ENCODE measurements around the gene SLC22A14. TPM values are rescaled to one million over a fixed set of nuclear protein-coding genes. Genes with fewer than 3 reads are reported as not detected.

Gene SLC22A14
- total RNA-seq, 1 experiment from 2014 or later, result not detected

GRCh38 chr3:38307599-38307998, 25.5 kb downstream of the SLC22A14 start (continued):
- TF ChIP-seq MLX (CRISPR knock-in tag; IDR thresholded peaks at IDR 0.05) (no peak), SMAD4 (CRISPR knock-in tag; IDR thresholded peaks at IDR 0.05) (no peak)

- ChIA-PET CTCF (interaction anchor here (0.7 to 0.9 kb wide), 2 partner anchors 21 to 27 kb away, joined by 3 to 4 read pairs; partner anchors contain the start of gene SLC22A14), POLR2A (no interaction called here)
- DNase-seq (ENCODE audit: low spot score) (no peak), ATAC-seq (no peak)
- H3K27ac Mint-ChIP-seq, result no peak overlapping the region
- H3K4me1 Mint-ChIP-seq, result no peaks in the 10 kb centered on the region
- no peak overlapping the region for H3K4me3 Mint-ChIP-seq
- TF ChIP-seq ETV6 (CRISPR knock-in tag; IDR thresholded peaks at IDR 0.05) (no peak), GABPB1 (CRISPR knock-in tag; IDR thresholded peaks at IDR 0.05) (no peak), FOXP1 (CRISPR knock-in tag; IDR thresholded peaks at IDR 0.05; ENCODE audit: borderline replicate concordance) (no peak), EMX1 (CRISPR knock-in tag; IDR thresholded peaks at IDR 0.05) (no peak), KAT7 (CRISPR knock-in tag; IDR thresholded peaks at IDR 0.05; ENCODE audit: borderline replicate concordance) (no peak), JAZF1 (CRISPR knock-in tag; IDR thresholded peaks at IDR 0.05) (no peak), ZNF317 (CRISPR knock-in tag; IDR thresholded peaks at IDR 0.05; ENCODE audit: borderline replicate concordance, low read depth) (no peak), SOX15 (CRISPR knock-in tag; IDR thresholded peaks at IDR 0.05) (no peak), SP1 (CRISPR knock-in tag; conservative IDR thresholded peaks at IDR 0.05) (no peak)
- peaks cover 6% of the 10 kb centered on the region for H3K9me3 Mint-ChIP-seq
- H3K36me3 Mint-ChIP-seq, result no peaks in the 10 kb centered on the region
- H3K27me3 Mint-ChIP-seq (ENCODE audit: low read depth), result no peaks in the 10 kb centered on the region; the same call in none of the 2 replicates
Measured at GRCh38 chr3:38308456-38308855, 26.4 kb downstream of the SLC22A14 start.

- Mint-ChIP-seq H3K4me1 (peaks cover 6% of the 10 kb centered on the region; the same call in 1 of the 2 replicates), H3K27ac (no peak overlapping the region), H3K9me3 (no peaks in the 10 kb centered on the region), H3K4me3 (no peak overlapping the region), H3K27me3 (ENCODE audit: low read depth) (no peaks in the 10 kb centered on the region; the same call in 1 of the 2 replicates), H3K36me3 (no peaks in the 10 kb centered on the region)
- CTCF ChIA-PET, result no interaction called here
- POLR2A ChIA-PET, result no interaction called here
- DNase-seq (ENCODE audit: low spot score) (no peak), ATAC-seq (no peak)
- TF ChIP-seq CREM (CRISPR knock-in tag; IDR thresholded peaks at IDR 0.05) (no peak), IRF1 (CRISPR knock-in tag; IDR thresholded peaks at IDR 0.05) (no peak), ZNF281 (CRISPR knock-in tag; IDR thresholded peaks at IDR 0.05) (no peak), CTCF (IDR thresholded peaks at IDR 0.05) (no peak), ZNF423 (CRISPR knock-in tag; IDR thresholded peaks at IDR 0.05) (no peak), ZBTB21 (CRISPR knock-in tag; IDR thresholded peaks at IDR 0.05; ENCODE audit: borderline replicate concordance) (no peak), JUN (CRISPR knock-in tag; IDR thresholded peaks at IDR 0.05) (no peak), ZNF263 (CRISPR knock-in tag; IDR thresholded peaks at IDR 0.05; ENCODE audit: low read depth) (no peak), SMAD3 (CRISPR knock-in tag; IDR thresholded peaks at IDR 0.05; ENCODE audit: borderline replicate concordance) (no peak), MXD4 (CRISPR knock-in tag; IDR thresholded peaks at IDR 0.05; ENCODE audit: borderline replicate concordance) (no peak), FOXP1 (CRISPR knock-in tag; IDR thresholded peaks at IDR 0.05; ENCODE audit: borderline replicate concordance) (no peak), ETV6 (CRISPR knock-in tag; IDR thresholded peaks at IDR 0.05) (no peak)
Measured at GRCh38 chr3:38311476-38311875, 29.4 kb downstream of the SLC22A14 start.
